C4-2B (cell line): ENCODE results near the gene ENTPD1.

ENCODE experiments used
- CTCF ChIP-seq: fragments of 450-650 bp; conservative IDR thresholded peaks from 2 replicates; pipeline ENCODE4 v1.5.1; 2017; ENCODE audit warnings: mild to moderate bottlenecking
- ZFX ChIP-seq: fragments of 450-650 bp; IDR thresholded peaks from 2 replicates; pipeline ENCODE4 v1.6.1; 2017

GRCh38 chr10:95830044-95830443 lies 74.1 kb downstream of the ENTPD1 start:
- TF ChIP-seq CTCF (no peak), ZFX (no peak)
